WTC11 (cell line): ENCODE measurements around the gene TTC8.

Source experiments
- CBFB ChIP-seq: sonication (generic); formaldehyde crosslinking; IDR thresholded peaks from 2 replicates; pipeline ENCODE4 v1.8.1; 2022; ENCODE audit warnings: mild to moderate bottlenecking, low read depth, missing genetic modification reagents
- CTCF ChIP-seq: fragments of 200-600 bp; IDR thresholded peaks from 2 replicates; pipeline ENCODE4 v1.8.0; 2022; ENCODE audit warnings: antibody characterized with exemption
- EMX1 ChIP-seq: fragments of 250-450 bp; sonication (Bioruptor Pico); IDR thresholded peaks from 2 replicates; pipeline ENCODE4 v1.8.0; 2021; ENCODE audit warnings: mild to moderate bottlenecking
- ESRRA ChIP-seq: sonication (generic); formaldehyde crosslinking; IDR thresholded peaks from 2 replicates; pipeline ENCODE4 v1.8.1; 2022; ENCODE audit warnings: mild to moderate bottlenecking, missing genetic modification reagents, borderline replicate concordance
- NR2C2 ChIP-seq: sonication (generic); formaldehyde crosslinking; IDR thresholded peaks from 2 replicates; pipeline ENCODE4 v1.8.0; 2022; ENCODE audit warnings: mild to moderate bottlenecking, missing genetic modification reagents
- TCF7 ChIP-seq: sonication (generic); formaldehyde crosslinking; IDR thresholded peaks from 2 replicates; pipeline ENCODE4 v1.8.0; 2022; ENCODE audit warnings: mild to moderate bottlenecking, low read depth, missing genetic modification reagents, moderate library complexity
- USF2 ChIP-seq: sonication (generic); formaldehyde crosslinking; IDR thresholded peaks from 2 replicates; pipeline ENCODE4 v1.8.1; 2023; ENCODE audit warnings: mild to moderate bottlenecking, missing genetic modification reagents, moderate library complexity
- ZMAT4 ChIP-seq: fragments of 250-450 bp; sonication (Bioruptor Pico); IDR thresholded peaks from 2 replicates; pipeline ENCODE4 v1.9.0; 2021; ENCODE audit warnings: mild to moderate bottlenecking
- ZNF138 ChIP-seq: sonication (generic); formaldehyde crosslinking; conservative IDR thresholded peaks from 2 replicates; pipeline ENCODE4 v1.8.1; 2022; ENCODE audit warnings: mild to moderate bottlenecking, moderate library complexity, missing genetic modification reagents
- ZNF532 ChIP-seq: fragments of 250-450 bp; sonication (Bioruptor Pico); IDR thresholded peaks from 2 replicates; pipeline ENCODE4 v1.9.0; 2021; ENCODE audit warnings: mild to moderate bottlenecking, borderline replicate concordance

GRCh38 chr14:88866305-88866704 is 41.9 kb downstream of the TTC8 start:
- TF ChIP-seq CTCF (no peak), ZMAT4 (CRISPR knock-in tag) (no peak), EMX1 (CRISPR knock-in tag) (no peak), USF2 (CRISPR knock-in tag) (no peak), NR2C2 (no peak), CBFB (no peak), ZNF138 (no peak), ZNF532 (no peak), ESRRA (no peak), TCF7 (CRISPR knock-in tag) (no peak)
